ENCODE results near the gene ATXN7L3B.

ATXN7L3B gene

DNA sequence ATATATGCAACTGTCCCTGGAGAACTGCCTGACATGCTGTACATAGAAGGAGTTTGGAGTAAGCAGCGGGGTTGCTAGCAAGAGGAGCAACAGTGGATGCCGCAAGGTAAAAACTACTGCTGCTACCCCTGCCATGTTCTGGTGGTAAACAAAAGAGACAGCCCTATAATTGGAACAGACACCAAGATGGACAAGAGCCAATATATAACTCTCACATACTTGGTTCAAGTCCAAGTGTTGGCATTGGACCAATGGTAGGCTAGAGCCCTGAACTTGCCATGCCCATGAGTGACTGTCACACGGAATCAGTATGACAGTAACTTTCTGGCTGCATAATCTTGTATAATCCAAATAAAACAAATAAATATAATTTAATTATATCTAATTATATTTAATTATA, 13.7 kb downstream of the ATXN7L3B start:
- no peak for DNase-seq (ENCODE audit: low spot score)

DNA sequence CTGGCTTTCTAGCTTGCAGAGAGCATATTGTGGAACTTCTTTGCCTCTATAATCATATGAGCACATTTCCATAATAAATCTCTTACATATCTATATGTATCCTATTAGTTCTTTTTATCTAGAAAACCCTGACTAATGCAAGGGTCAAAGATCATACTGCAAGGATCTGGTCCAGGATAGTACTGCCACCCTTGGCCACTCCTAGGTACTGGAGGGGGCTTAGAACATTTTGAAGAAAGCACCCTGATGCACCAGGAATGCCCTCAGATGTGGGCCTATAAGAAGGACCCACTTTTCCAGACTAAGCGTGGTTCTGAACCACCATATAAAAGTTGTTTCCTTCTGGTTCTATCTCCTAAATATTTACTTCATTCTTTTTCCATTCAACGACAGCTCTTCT, 14.6 kb downstream of the ATXN7L3B start:
- DNase-seq (ENCODE audit: low spot score): no peak

DNA sequence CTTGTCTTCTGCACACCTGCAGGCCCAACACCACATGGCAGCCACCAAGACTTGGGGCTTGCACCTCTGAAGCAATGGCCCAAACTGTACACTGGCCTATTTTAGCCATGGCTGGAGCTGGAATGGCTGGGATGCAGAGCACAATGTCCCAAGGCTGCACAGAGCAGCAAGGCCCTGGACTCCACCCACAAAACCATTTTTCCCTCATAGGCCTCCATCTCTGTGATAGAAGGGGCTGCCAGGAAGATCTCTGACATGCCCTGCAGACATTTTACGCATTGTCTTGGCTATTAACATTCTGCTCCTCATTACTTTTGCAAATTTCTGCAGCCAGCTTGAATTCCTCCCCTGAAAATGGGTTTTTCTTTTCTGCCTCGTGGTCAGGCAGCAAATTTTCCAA, 22.1 kb downstream of the ATXN7L3B start:
- DNase-seq (ENCODE audit: low spot score): no peak

DNA sequence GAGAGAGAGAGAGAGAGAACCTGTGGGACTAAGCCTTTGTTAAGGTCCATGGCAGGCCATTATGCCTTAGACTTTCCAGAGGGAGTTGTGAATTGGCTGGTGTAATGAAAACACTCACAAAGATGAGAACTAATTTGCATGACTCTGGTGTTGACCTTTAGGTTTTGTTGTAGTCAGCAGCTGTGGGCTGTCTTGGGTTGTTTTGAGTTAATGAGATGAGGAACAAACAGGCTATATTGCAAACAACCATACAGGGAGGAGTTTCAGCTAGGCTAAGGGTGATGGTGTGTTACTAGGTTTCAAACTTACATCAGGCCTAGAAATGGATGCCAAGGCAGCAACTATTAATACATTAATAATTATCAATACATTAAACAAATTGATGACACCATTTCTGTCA, 26.3 kb downstream of the ATXN7L3B start:
- DNase-seq (ENCODE audit: low spot score): no peak

DNA sequence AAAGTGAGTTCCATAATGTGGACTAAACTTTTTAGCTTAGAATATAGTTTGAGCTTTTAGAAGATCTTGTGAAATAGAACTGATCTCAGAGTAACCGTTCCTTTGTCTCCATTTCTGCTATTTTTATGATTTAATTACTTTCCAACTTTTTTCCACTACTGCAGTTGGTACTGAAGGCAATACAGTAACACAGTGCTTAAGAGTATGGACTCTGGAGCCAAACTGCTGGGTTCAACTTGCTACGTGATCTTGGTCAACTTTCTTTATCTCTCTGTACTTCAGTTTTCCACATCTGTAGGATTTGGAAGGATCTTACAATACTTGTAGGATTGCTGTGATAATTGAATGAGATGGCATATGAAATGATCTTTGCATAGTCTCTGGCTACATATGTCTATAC, 40.9 kb downstream of the ATXN7L3B start:
- DNase-seq (ENCODE audit: low spot score): no peak

DNA sequence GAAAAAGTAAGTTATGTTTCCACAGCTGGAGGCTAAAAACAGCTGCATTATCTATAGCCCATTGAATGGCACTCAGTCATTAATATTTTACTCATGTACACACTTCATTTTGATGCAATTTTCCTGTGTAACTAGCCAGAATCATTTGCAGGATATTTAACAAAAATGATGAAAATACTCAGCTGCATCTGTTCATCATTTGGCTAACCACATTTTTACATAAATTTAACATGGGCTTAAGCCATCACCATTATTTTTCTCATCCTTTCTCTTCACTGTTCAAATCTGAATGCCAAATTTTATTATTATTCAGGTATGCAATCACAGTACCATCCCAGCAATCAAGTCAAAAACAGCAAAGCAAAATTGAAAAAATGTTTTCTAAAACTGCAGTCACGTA, 41.8 kb downstream of the ATXN7L3B start:
- no peak for DNase-seq (ENCODE audit: low spot score)

DNA sequence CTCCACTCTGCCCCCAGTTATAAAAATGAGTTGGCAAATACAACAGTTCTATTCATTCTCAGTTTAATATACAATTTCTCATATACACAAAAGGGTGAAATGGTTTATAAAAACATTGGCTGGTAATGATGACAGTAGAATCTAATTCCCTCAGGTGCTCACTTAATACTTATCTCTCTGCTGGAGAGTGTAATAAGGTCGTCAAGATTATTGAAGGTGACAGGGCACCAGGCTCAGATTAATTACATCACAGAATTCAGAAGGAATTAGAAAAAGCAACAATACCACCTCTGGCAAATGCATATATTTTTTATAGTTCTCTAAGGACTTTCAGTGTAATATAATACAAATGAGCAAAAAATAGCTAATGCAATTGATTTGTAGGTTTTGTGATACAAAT, 42.3 kb downstream of the ATXN7L3B start:
- no peak for DNase-seq (ENCODE audit: low spot score)

DNA sequence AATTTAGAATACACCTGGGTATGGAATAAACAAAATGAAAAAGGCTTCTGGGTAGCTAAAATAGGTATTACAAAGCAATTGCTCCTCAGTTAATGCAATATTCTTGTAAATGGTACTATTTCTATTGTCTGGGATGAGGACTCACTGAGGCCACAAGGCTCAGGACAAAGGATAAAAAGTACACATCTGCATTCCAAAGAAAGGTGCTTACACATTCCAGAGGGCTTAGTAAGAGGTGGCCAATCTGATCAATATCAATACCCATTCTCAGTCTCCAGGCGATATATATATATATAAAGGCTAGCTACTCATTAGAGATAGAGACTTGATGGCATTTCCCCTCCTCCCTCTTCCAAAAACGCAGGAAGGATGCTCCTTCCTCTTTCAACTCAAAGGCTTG, 43.8 kb downstream of the ATXN7L3B start:
- DNase-seq (ENCODE audit: low spot score): no peak

DNA sequence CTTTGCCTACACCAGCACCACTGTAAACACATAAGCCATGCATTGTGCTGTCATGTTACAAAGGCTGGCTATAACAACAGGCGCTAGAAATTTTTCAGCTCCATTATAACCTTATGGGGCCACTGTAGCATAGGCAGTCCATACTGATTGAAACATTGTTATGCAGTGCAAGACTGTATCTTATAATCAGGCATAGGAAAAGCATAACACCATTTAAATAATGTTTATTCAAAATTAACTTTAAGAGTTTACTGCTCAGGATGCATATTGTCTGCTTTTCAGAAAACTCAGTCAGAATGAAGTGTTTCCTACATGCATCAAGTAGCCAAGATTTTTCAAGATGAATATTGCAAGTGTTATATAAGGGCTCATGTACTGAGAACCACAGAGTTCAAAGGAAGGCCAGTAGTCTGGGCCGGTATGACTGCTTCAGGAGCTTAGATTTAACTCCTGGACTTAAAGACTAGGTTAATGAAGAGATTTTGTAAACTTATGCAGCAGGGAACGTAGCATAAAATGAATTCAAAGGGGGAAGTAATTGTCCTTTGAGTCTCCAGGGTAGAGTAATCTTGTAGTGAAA, 46.9 kb downstream of the ATXN7L3B start:
- no peak for DNase-seq (ENCODE audit: low spot score)

DNA sequence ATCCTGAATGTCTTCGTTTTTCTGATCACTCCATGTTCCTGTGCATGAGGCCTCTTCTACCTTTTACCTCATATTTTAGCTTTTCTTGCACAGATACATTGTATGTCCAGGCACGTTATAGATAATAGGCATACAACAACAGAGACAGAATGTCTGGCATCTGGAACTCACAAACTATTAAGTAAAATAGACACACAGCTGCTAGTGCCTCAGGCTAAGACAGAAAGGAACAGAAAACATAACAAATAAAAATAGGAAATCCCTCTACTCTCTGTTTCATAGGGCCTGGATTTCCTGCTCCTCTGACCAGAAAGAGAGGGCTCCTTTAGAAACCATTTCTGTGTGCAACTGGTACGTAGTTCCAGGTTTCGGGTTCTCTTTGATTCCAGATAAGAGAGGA, 48.6 kb downstream of the ATXN7L3B start:
- no peak for DNase-seq (ENCODE audit: low spot score)
